ENCODE results near the gene H19. TPM values are rescaled to one million over a fixed set of nuclear protein-coding genes. Genes with fewer than 3 reads are reported as not detected.

H19 gene
- total and polyA plus RNA-seq, 2 donors (not counting 1 experiment from before 2014, with no cell fraction given) = 1.8 to 8.9 TPM

Other genes with a start within 250 kb of the H19 start
- gene IFITM10, start 247.2 kb downstream of the H19 start, total RNA-seq = 0.26 and 0.50 TPM in 2 replicates
- 0.05 and 0.15 TPM in 2 replicates for gene IFITM10, start 247.2 kb downstream of the H19 start, polyA plus RNA-seq
- gene CTSD, start 233.9 kb downstream of the H19 start, total RNA-seq = 198 and 253 TPM in 2 replicates
- gene CTSD, start 233.9 kb downstream of the H19 start, polyA plus RNA-seq = 120 and 135 TPM in 2 replicates
- gene SYT8, start 162.9 kb downstream of the H19 start, total RNA-seq = not detected in 2 replicates
- gene SYT8, start 162.9 kb downstream of the H19 start, polyA plus RNA-seq = not detected in 2 replicates
- not detected in 2 replicates for gene TNNI2, start 158.9 kb downstream of the H19 start, total RNA-seq
- gene TNNI2, start 158.9 kb downstream of the H19 start, polyA plus RNA-seq = not detected in 2 replicates
- 1.8 and 6.7 TPM in 2 replicates for gene LSP1, start 144.8 kb downstream of the H19 start, total RNA-seq
- 0.19 and 1.3 TPM in 2 replicates for gene LSP1, start 144.8 kb downstream of the H19 start, polyA plus RNA-seq
- gene PRR33, start 105.9 kb downstream of the H19 start, total RNA-seq = not detected in 2 replicates
- gene PRR33, start 105.9 kb downstream of the H19 start, polyA plus RNA-seq = not detected in 2 replicates
- gene TNNT3, start 78.1 kb downstream of the H19 start, total RNA-seq = 0.26 TPM in 1 of 2 replicates, not detected in the other
- not detected in 2 replicates for gene TNNT3, start 78.1 kb downstream of the H19 start, polyA plus RNA-seq
- gene MRPL23, start 50.5 kb downstream of the H19 start, total RNA-seq = 49.8 and 95.3 TPM in 2 replicates
- 68.2 and 94.2 TPM in 2 replicates for gene MRPL23, start 50.5 kb downstream of the H19 start, polyA plus RNA-seq
- gene IGF2, start 141.5 kb upstream of the H19 start, total RNA-seq = under 0.01 and 0.17 TPM in 2 replicates
- 0.03 and 0.08 TPM in 2 replicates for gene IGF2, start 141.5 kb upstream of the H19 start, polyA plus RNA-seq
- not detected in 2 replicates for gene INS, start 163.4 kb upstream of the H19 start, total RNA-seq
- gene INS, start 163.4 kb upstream of the H19 start, polyA plus RNA-seq = not detected in 2 replicates
- 0.17 TPM in 1 of 2 replicates, not detected in the other for gene TH, start 174.0 kb upstream of the H19 start, total RNA-seq
- not detected in 2 replicates for gene TH, start 174.0 kb upstream of the H19 start, polyA plus RNA-seq